Dedifferentiated amniotic fluid mesenchymal stem cell (primary cell): ENCODE measurements around the gene HSBP1L1.

Experiments used
- DNase-seq: peaks from one replicate; pipeline ENCODE4 v3.0.0-alpha.2; 2016; ENCODE audit errors: extremely low spot score

HSBP1L1 gene

DNA sequence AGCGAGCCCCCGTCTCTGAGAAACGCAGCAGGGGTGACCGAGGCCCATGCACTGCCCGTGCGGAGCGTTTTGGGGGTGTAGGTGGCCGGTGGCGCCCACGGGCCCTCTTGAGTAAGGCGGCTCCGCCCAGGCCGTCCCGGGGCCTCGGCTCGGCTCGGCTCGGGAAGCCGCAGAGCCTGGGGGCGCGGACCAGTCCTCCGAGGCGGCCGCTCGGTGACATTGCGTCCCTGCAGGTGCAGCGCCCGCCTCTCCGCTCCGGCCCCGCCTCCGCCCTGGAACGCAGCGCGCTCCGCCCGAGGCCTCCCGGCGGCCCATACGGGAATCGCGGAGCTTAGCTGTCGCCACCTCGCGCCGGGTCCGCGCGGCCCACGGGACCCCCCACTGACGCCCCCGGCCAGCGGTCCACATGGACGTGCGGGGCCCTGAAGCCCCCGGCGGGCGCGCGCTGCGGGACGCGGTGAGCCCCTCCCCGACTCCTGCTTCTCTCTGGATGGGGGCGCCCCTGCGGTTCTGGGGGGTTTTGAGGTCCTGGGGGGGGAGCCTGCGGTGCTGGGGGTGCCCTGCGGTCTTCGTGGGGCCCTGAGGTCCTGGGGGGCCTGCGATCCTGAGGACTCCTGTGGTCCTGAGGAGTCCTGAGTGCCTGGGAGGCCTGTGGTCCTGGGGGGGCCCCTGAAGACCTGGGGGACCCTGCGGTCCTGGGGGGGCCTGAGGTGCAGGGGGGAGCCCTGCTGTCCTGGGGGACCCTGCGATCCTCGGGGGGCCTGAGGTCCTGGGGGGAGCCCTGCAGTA lies at the start of gene HSBP1L1:
Gene HSBP1L1 (plus strand): TSS at position 314 of the 789 bp plus-strand sequence. CDS start 93 bp downstream, at position 407.
- no peak for DNase-seq

DNA sequence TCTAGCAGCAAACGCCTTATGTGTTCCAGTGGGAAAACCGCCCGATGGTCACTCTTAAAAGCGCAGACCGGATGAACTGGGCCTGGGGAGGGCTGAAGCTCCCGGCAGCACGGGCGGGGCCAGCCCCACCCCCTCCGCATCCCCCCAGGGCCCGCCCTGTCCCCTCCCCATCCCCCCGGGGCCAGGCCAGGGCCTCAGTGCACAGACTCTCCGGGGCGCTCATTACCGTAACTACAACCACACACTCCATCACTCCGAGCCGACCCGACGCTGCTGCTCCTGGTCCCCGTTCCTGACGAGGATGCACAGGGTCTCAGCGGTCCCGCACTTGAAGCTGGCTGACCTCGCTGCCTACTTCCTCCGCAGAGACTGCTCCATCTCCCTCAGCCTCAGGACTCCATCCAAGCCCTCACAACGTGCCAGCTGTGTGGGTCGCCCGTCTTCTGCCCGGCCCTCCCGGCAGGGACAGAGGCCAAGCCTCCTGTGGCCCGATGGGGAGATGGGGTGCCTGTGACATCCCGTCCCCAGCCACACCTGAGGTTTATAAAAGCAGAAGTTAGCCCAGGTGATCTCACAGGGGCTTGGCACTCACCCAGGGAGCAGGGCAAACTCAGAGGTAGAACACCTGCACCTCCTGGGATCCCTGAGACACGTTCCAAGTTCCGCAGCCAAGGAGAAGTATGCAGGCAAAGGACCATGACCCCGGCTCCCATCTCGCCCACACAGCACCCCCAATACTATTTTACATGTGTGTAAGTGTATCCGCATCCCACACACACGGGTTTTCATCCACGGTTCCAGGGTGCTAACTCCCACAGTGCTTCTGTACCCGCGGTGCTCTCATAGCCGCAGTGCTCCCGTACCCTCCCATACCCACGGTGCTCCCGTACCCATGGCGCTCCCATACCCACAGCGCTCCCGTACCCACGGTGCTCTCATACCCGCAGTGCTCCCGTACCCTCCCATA lies 49.0 kb upstream of the HSBP1L1 start:
- no peak for DNase-seq

DNA sequence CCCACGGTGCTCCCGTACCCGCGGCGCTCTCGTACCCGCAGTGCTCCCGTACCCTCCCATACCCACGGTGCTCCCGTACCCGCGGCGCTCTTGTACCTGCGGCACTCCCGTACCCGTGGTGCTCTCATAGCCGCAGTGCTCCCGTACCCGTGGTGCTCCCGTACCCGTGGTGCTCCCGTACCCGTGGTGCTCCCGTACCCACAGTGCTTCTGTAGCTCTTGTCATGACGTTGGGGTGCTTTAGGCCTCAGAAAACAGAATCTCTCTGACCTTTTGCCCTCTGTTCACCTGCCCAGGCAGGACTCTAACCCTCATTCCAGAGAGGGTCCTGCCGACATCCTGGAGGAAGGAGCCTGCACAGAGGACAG lies 48.3 kb upstream of the HSBP1L1 start:
- no peak for DNase-seq

DNA sequence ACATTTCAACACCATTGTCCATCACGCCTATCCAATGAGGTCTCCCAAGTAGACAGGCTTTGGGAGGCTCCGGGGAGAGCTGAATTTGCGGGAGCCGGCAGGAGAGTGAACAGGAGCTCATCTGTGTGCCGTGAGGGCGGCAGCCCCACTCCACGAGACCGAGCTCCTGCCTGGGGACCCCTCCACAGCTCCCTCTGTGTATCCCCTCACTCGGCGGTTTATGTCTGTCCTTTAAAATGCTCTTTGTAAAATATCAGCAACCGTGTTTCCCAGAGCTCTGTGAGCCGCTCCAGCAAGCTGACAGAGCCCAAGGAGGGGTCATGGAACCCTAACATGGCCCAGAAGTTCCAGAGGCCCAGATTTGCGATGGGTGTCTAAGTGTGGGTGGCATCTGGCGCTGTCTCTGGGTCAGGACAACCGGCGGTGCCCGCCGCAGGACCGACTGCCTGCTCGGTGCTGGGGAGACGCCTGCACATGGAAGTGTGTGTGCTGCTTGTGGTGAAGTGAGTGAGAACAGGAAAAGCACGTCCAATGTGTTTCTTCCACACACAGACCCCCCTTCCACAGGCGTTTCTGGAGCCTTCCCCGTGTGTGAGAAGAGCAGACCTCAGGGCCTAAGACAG lies 47.8 kb upstream of the HSBP1L1 start:
- DNase-seq = no peak

DNA sequence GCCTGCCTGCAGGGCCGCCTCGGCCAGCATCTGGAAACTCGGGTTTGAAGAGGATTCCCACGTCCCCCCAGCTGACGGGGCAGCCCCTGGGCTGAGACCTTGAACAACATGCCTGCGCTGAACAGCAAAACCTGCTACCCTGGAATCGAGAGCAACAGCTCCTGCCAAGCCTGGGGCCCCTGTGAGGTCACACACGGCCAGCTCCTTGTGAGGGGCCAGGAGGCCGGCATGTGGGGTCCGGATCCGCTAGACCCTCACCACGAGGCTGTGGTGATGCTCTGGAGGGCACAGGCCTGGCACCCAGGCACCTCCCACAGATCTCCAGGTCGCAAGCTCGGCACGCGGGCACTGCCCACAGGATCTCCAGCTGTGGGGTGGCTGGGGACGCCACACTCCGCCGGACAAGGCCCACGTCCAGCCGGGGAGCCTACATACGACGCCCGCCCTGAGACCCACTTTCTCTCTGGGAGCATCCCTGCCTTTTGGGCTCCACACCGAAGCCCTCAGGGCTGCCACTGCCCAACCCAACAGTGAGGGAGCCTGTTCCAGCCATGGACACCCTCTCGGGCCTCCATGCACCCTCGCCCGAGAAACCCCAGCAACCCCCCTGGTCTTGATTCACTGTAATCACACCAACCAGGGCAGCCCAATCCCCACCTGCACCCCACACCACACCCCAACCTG lies 47.1 kb upstream of the HSBP1L1 start:
- DNase-seq = no peak

DNA sequence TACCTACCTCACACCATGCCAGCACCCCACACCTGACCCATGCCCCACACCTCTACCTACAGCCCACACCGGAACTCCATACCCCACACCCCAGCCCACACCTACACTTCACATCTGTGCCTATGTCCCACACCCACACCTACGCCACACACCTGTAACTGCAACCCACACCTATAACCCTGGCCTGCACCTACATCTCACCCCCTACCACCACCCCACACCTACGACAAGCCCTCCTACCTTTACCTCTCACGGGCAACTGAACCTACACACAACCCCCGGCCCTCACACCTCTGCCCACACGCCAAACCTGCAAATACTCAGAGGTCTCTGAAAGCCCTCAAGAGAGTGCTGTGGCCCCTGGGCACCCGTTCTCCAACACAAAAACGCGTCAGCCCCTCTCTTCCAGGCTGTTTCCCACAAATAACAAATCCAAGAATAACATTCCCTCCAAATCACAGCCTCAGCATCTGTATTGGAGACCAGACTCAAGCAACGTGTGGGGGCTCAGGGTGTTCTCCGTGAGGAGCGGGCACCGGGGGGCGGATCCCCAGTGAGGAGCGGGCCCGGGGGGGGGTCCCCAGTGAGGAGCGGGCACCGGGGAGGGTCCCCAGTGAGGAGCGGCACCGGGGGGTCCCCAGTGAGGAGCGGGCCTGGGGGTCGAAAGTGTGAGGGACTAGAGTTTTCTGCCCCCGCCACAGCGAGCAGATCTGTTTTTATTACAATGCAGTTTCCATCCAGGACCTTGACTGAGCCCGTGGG lies 46.4 kb upstream of the HSBP1L1 start:
- DNase-seq = no peak

DNA sequence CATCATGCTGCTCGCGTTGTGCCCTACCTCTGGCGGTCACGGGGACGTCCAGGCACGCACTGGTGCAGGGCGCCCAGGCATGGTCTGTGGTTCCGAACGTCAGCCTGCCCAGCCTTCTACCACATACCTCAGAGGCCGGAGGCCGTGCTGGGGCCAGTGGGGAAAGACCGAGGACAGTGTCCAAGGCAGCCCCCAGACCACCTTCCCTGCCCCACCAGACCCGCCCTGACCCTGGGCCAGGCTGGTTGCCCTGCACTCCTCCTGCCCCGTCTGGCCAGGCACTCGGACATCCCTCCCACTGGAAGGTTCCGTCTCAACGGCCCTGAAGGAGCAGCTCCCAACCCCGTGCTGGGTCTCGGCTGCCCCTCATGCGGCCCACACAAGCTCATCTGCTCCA lies 45.8 kb upstream of the HSBP1L1 start:
- no peak for DNase-seq

DNA sequence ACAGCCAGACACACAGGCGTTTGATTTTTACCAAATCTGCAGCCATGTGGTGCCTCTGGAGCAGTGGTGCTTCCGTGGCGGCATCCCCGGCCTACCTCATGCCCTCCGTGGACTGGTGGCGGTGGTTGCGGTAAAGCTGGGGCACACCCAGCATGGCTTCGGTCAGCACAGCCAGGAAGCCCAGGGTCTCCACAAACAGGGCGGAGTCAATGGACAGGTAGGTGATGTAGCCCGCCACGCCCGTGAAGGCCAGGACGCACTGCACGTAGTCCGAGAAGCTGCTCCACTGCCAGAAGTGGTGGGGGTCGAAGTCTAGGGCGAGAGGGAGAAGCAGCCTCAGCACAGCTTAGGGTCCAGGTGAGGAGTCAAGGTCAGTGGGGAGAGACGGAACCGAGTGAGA lies 45.4 kb upstream of the HSBP1L1 start:
- DNase-seq = no peak

DNA sequence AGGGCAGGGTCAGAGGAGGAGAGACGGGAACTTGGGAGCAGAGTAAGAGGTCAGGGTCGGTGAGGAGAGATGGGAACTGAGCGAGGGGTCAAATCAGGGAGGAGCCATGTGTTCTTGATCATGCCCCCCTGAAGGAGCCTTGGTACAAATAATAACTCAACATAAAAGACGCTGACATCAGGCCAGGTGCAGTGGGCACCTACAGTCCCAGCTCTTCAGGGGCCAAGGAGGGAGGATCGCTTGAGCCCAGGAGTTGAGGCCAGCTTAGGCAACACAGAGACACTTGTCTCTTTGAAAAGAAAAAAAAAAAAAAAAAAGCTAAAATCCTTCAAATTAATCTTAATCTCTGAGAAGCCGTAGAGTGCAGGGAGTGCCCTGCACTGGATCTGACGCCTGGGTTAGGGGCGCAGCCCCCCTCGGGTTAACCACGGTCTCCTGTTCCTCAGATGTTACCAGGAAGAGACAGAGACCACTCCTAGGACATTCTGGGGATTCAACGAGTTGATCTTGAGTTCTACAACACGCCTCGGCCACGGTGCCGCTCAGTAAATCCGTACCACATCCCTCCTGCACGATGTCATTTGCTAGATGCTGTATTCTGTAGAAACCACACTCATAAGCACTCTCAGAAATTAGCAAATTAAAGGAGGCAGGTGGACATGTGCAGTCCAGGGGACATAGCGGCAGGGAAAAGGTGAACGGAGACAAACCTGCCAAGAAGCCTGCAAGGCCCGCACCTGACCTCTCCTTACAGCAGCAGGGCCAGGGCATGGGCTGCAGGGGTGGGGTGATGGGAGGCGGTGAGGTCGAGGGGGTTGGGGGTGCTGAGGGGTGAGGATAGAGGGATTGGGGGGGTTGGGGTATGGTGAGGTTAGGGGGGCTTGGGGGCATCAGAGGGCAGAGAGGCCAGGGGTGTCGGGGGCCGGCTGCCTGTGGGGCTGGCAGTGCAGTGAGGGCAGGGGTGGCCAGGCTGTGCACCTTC lies 42.2 kb upstream of the HSBP1L1 start:
- no peak for DNase-seq

DNA sequence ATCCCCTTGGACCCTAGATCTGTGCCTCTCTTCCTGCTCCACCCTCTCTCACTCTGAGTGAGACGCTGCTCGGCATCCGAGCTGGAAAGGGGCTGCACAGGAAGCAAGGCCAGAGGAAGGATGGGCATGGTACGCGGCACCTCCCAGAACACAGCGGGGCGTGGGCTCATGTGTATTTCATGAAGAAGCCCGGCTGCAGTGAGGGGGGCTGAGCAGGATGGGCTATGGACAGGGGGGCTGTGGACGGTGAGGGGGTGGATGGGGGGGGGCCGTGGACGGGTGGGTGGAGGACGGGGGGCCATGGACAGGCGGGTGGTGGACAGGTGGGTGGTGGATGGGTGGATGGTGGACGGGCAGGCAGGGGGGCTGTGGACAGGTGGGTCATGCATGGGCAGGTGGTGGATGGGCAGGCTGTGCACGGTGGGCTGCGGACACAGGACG lies 41.5 kb upstream of the HSBP1L1 start:
- no peak for DNase-seq

DNA sequence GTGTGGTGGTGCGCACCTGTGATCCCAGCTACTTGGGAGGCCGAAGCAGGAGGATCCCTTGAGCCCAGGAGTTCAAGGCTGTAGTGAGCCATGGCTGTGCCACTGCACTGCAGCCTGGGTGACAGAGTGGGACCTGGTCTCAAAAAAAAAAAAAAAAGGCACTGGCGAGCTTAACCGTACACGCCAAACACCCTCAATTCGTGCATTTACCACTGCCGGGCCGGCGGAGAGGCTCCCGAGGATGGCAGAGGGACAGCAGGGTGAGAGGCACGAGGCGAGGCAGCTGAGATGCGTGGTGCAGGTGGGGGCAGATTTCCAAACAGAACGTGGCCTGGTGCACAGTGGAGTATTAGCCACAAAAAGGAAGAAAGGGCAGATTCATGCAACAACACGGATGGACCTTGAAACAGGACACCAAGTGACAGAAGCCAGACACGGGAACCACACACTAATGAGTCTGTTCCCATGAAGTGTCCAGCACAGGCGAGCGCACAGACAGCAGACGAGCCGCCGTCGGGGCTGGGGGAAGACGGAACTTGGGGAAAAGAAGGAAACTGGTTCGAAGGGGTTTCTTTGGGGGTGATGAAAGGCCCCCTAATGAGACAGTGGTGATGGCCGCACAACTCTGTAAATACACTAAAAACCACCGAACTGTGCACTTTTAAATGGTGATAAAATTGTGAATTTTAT lies 40.4 kb upstream of the HSBP1L1 start:
- DNase-seq = no peak

DNA sequence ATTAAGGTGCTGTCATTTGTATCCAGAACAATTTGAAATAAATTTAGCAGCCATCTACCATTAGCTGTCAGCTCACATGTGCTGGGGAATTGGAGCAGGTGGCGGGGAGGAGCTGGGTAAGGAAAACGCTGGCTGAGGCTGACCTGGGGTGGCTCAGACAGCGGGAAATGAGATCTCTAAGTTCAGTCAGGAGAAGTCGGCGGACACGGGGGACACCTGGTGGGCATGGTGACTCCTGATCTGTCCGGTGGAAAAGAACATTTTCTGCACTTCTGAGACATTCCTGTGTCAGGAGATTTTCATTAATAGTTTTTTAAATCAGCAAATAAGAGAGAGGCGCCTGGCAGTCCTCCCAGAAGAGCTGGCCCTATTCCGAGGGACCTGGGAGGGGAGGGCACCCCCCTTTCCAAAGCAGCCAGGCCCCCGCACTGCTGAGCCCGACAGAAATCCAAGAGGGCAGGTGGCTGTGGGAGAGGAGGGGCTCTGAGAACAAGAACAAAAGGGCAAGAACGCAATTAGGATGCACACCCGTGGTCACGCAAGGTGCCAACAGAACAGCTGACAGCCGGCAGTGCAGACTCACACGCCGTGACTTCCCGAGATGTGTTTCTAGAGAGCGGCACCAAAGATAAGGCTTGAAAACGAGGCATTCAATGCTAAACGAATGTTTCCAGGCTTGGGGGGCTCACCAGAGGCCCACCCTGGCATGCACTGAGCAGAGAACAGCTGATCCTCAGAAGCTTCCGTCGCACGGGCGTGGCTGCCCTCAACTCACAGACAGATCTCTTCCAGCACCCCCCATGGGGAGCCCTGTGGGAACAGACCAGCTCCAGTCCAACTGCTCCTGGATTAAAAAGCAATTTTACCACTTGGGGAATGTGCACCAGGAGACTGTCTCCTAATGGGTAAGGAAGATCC lies 39.4 kb upstream of the HSBP1L1 start:
- no peak for DNase-seq

DNA sequence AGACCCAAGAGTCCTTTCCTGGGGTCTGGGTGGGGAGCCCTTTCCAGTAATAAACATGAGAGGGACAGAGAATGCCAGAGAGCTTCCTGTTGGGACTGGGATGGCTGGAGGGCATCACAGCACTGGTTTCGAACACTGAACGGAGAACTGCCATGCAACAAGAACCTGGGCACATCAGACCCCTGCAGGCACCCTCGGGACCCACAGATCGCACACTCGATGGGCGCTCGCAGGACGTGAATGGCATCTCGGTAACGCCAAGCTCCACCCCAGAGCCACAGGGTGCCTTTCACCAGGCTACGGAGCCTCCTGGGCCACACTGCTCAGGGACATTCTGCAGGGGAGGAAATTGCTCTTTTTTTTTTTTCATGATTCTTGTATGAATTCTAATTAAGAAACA lies 38.1 kb upstream of the HSBP1L1 start:
- no peak for DNase-seq

DNA sequence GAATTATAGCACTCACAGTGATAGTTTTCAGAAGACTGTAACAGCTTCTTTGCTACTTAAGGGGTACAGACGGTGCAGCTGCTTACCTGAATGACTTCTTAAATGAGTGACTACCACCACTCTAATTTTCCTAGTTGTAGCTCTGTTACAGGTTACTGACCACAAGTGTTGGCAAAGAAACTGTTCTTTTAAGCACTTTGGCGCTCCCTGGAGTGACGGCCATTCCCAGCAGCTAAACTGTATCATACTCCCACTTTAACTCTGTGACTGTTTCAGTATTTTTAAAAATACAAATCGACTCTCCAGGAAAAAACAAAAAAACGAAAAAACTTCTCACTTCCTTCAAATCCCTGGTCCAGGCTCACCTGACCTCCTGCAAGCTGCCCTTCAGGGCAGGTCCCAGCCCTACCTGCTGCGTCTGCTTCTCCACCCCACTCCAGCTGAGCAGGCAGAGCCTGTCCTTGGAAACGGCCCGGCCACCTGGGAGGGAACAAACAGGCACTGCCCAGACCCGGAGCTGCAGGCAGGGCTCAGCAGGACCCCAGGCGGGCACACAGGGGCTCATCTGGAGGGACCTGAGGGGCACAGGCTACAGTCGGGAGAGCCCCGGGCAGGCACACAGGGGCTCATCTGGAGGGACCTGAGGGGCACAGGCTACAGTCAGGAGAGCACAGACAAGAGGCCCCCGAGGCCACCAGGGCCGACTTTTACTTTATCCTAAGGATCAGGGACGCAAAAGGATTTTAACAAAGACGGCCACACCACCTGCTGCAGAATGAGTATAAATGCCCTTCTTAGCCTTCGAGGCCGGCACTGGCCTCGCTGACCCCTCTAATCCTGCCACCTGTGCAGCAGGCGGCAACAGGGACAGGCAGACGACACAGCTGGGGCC lies 37.5 kb upstream of the HSBP1L1 start:
- DNase-seq = no peak

DNA sequence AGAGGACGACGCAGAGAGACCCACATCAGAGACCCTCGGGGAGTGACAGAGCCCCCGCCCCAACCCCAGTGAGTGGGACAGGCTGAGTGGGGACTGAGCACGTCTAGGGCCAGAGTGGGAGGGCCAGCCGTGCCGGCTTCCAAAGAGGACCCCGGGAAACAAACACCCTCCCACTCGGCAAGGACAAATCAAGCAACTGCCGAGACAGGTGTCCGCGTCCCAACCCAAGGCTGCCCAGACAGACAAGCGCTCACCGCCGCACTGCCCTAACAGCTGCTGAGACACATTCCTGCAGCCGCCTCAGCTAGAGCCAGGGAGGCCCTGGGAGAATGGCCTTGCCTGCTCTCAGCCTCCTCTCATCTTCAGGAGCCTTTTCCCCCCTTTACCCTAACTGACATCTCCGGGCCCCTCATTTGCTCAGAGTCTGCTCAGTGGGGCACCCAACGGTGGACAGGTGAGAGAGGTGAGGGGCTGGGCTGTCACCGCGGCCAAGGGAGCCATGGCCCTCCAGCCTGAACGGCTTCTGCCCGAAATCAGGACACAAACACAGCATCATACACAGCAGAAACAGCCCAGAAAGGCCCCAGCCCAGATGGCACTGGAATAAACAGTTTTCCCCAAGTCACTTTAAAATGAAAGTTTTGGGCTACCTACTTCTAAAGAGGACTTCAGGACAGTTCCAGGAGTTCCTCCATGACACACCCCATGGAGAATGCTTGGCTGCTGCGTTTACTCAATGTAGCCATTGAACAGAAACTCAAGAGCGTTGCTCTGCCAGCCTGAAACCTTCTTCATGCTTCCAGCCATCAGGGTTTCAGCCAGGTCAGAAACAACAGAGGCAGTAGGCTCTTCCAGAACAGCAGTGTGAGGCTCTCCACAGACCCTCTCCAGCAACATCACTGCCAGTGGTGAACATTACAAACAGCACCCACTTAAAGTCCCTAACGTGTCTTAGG lies 36.6 kb upstream of the HSBP1L1 start:
- DNase-seq = no peak

DNA sequence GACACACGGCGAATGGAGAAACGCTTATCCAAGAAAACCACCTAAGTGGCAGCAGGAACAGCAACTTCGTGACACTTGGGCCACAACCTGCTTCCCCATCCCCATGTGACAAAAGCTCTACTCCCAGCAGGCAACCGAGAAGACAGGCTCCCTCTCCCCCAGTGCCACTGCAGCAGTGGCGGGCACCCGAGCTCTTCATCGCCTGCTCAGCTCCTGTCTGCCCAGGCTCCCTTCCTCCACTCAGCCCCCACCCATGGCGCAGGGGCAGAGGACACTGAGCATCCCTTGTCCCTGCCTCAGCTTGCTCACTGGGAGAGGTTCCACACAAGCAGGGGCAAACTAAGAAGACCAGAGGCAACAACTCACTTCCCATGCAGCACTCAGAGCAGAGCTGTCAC lies 35.9 kb upstream of the HSBP1L1 start:
- no peak for DNase-seq
